Panc1 (cell line): ENCODE data around the gene NDUFAF4. TPM values are rescaled to one million over a fixed set of nuclear protein-coding genes. Genes with fewer than 3 reads are reported as not detected.

Experiments used
- ATAC-seq: fragments of 200-7000 bp; cut with Tn5 transposase; 2 replicates; pipeline ENCODE4 v1.9.1; 2020; ENCODE audit warnings: mild to moderate bottlenecking, moderate library complexity
- BruUV-seq: library from RNA; stranded (reverse); fragments of 400-500 nt; replicated peaks from 2 replicates; lab custom pipeline; 2021; lab: Mats Ljungman, UMichigan
- CTCF ChIA-PET: fragments of 300-600 bp; sonication (Branson Sonifier 250); formaldehyde crosslinking; loops from one replicate; lab custom pipeline; 2022; ENCODE audit warnings: antibody characterized with exemption; lab: Charles Lee
- POLR2A ChIA-PET: fragments of 300-600 bp; sonication (Branson Sonifier 250); formaldehyde crosslinking; loops from one replicate; lab custom pipeline; 2022; ENCODE audit warnings: antibody characterized with exemption; lab: Charles Lee
- DNase-seq: peaks from one replicate; pipeline ENCODE4 v3.0.0-alpha.2; 2010; ENCODE audit warnings: low read depth, low spot score
- H3K27ac ChIP-seq: 2 replicates; pipeline ENCODE4 v1.5.1; 2011; ENCODE audit warnings: mild to moderate bottlenecking, low read length, inconsistent platforms
- H3K27me3 ChIP-seq: fragments of 200-500 bp; sonication (Bioruptor generic); 2 replicates; pipeline ENCODE4 v1.6.0; 2014; ENCODE audit warnings: low read length, inconsistent platforms; ENCODE audit not compliant: control insufficient read depth, insufficient read depth
- H3K36me3 ChIP-seq: fragments of 200-500 bp; sonication (Bioruptor generic); 2 replicates; pipeline ENCODE4 v1.5.1; 2014; ENCODE audit warnings: inconsistent platforms, mild to moderate bottlenecking, low read length, moderate library complexity; ENCODE audit not compliant: control insufficient read depth, insufficient read depth
- H3K4me1 ChIP-seq: 2 replicates; pipeline ENCODE4 v1.5.1; 2011; ENCODE audit warnings: inconsistent platforms, mild to moderate bottlenecking, low read length, moderate library complexity; ENCODE audit not compliant: control insufficient read depth, insufficient read depth
- H3K4me3 ChIP-seq, 2 experiments: 2 replicates each; pipeline ENCODE4 v1.5.1; 2011 to 2012; ENCODE audit warnings: low read depth in 2 of 2, low read length in 2 of 2, mild to moderate bottlenecking in 2 of 2, inconsistent platforms in 1 of 2, moderate library complexity in 1 of 2
- H3K9me3 ChIP-seq: fragments of 200-500 bp; sonication (Bioruptor generic); 2 replicates; pipeline ENCODE4 v1.5.1; 2014; ENCODE audit warnings: low read depth, mild to moderate bottlenecking, inconsistent platforms, low read length, moderate library complexity; ENCODE audit not compliant: control insufficient read depth, insufficient read depth
- CTCF ChIP-seq: fragments of 450-650 bp; IDR thresholded peaks from 2 replicates; pipeline ENCODE4 v1.5.1; 2017; ENCODE audit warnings: mild to moderate bottlenecking
- POLR2AphosphoS5 ChIP-seq: IDR thresholded peaks from 2 replicates; pipeline ENCODE4 v1.6.1; 2012; ENCODE audit warnings: mild to moderate bottlenecking, low read depth, low read length, moderate library complexity
- REST ChIP-seq, 2 experiments: IDR thresholded peaks; 2 replicates each; pipeline ENCODE4 v1.6.1; 2011 to 2012; ENCODE audit warnings: low read depth in 2 of 2, control low read depth in 1 of 2, low read length in 1 of 2, mild to moderate bottlenecking in 1 of 2, moderate library complexity in 1 of 2; ENCODE audit not compliant: insufficient read depth in 1 of 2
- SIN3A ChIP-seq: IDR thresholded peaks from 2 replicates; pipeline ENCODE4 v1.6.1; 2012; ENCODE audit warnings: low read depth, mild to moderate bottlenecking, low read length, moderate library complexity, borderline replicate concordance; ENCODE audit not compliant: insufficient read depth
- TCF7L2 ChIP-seq: IDR thresholded peaks from 2 replicates; pipeline ENCODE4 v1.6.1; 2011; ENCODE audit warnings: mild to moderate bottlenecking, low read depth, low read length, inconsistent platforms
- in situ Hi-C: cut with HindIII; loops from 2 replicates; pipeline ENCODE4 v1.10.0; 2016; ENCODE audit warnings: low sequenced_read_pairs, low pct_unique_long_range_greater_than_20kb
- intact Hi-C: fragments of 100-400 bp; cut with micrococcal nuclease; formaldehyde crosslinking; loops from one replicate; pipeline ENCODE4 v1.10.0; 2022; ENCODE audit not compliant: unreplicated experiment
- total RNA-seq: library from RNA; stranded (reverse); gene quantifications from one replicate; pipeline ENCODE4 v1.2.1, GENCODE V29; 2021; ENCODE audit not compliant: unreplicated experiment

NDUFAF4 gene
- total RNA-seq, 1 experiment from 2014 or later: 42.0 TPM

GRCh38 chr6:96872976-96873375, 24.7 kb downstream of the NDUFAF4 start:
- Histone ChIP-seq H3K4me1 (no peaks in the 10 kb centered on the region), H3K27me3 (no peaks in the 10 kb centered on the region), H3K36me3 (no peaks in the 10 kb centered on the region), H3K9me3 (no peaks in the 10 kb centered on the region), H3K27ac (no peak overlapping the region), H3K4me3 (no peak overlapping the region)
- in situ Hi-C loops (no loop called here), intact Hi-C loops (no loop called here)
- TF ChIP-seq REST (IDR thresholded peaks at IDR 0.05; ENCODE audit: insufficient read depth in 1 of 2, low read depth in 2 of 2, low read length in 1 of 2) (no peak), TCF7L2 (no peak), SIN3A (no peak), CTCF (no peak), POLR2AphosphoS5 (no peak)
- ChIA-PET POLR2A (no interaction called here), CTCF (no interaction called here)
- BruUV-seq: no TSS peak
- DNase-seq (no peak), ATAC-seq (no peak)

- no peaks in the 10 kb centered on the region for H3K36me3 ChIP-seq
- intact Hi-C loops (no loop called here), in situ Hi-C loops (no loop called here)
- H3K4me1 ChIP-seq: no peaks in the 10 kb centered on the region
- H3K4me3 ChIP-seq: no peak overlapping the region
- H3K9me3 ChIP-seq: no peaks in the 10 kb centered on the region
- no TSS peak for BruUV-seq
- ATAC-seq: no peak
- no peak overlapping the region for H3K27ac ChIP-seq
- ChIA-PET CTCF (no interaction called here), POLR2A (no interaction called here)
- TF ChIP-seq REST (IDR thresholded peaks at IDR 0.05; ENCODE audit: insufficient read depth in 1 of 2, low read depth in 2 of 2, low read length in 1 of 2): no peak
- TF ChIP-seq SIN3A: no peak
- no peak for TF ChIP-seq TCF7L2
- TF ChIP-seq POLR2AphosphoS5: no peak
- no peak for TF ChIP-seq CTCF
- H3K27me3 ChIP-seq: 0 out of 2 replicates have a peak, but pooled peaks cover 4% of the 10 kb centered on the region
- DNase-seq: no peak
Measured at GRCh38 chr6:96865055-96865405, 32.7 kb downstream of the NDUFAF4 start.
